IPS DF 4.7 (cell line): ENCODE data around the gene COLEC11.
"Not testable (repeated sequence)": the region's sequence is repeated elsewhere in the genome, so short reads cannot be mapped to it uniquely, and the experiment has no call there.

Source experiments
- DNase-seq: peaks from one replicate; pipeline ENCODE4 v3.0.0-alpha.2; 2013; ENCODE audit warnings: low spot score; ENCODE audit errors: extremely low read depth

Gene COLEC11

DNA sequence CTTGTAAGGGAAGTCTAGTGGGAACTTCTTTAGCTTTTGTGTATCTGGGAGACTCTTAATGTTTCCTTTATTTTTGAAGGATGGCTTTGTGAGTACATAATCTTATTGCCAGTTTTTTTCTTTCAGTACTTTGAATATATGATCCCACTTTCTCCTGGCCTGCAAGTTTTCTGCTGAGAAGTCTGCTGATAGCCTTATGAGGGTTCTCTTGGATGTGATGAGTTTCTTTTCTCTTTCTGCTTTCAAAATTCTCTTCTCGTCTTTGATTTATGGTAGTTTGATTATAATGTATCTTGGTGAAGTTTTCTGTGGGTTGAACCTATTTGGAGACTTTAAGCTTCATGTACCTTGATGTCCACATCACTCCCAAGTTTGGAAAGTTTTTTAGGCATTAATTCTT, 28.1 kb downstream of the COLEC11 start:
- no peak for DNase-seq

DNA sequence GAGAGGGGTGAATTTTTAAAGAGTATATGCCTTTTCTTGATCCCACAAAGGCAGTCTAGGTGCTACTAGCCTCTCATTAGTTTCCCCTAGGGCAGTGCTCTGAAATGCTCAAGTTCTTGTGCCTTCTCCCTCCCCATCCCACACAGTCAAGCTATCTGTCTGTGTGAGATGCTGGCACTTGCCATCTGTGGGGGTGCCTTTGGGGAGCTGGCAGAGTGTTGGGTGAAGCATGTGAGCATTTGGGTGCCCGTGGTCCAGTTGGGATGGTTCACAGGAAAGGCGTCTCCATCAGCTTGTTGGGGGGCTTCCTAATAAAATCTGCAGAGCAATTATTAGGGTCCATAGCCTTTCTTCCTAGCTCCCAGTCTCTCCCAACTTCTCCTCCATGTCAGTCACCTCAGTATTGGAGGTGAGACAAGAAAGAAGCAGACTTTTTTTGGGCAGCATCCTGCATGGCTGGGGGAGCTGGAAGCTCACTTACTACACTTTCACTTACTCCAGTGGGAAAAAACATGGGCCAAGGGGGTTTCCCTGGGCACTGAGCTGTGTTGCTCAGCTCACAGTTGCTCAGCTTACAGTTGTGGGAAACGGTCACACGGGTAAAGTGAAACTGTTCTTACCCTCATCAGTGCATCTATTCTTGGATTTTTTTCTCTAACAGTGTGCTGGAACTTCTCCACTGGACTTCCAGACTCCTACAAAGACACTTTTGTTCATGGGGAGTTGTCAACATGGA, 29.3 kb downstream of the COLEC11 start:
- no peak for DNase-seq

DNA sequence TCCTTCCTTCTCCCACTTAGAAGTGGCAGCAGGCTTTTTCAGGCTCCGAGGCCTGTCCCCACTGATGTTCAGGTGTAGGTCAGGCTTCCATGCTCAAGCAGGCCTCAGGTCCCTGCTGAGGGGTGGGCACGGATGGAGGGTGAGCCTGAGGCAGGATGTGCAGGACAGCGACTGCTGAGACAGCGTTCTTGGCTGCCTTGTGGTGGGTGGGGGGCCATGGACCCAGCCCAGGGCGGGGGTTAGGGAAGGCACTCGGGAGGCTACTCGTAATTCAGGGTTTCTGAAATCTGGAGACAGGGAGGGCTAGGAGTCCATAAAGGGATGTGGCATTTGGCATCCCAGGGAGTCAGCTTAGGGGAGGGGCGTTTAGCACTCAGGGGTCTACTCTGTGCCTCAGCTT, 30.3 kb downstream of the COLEC11 start:
- no peak for DNase-seq

DNA sequence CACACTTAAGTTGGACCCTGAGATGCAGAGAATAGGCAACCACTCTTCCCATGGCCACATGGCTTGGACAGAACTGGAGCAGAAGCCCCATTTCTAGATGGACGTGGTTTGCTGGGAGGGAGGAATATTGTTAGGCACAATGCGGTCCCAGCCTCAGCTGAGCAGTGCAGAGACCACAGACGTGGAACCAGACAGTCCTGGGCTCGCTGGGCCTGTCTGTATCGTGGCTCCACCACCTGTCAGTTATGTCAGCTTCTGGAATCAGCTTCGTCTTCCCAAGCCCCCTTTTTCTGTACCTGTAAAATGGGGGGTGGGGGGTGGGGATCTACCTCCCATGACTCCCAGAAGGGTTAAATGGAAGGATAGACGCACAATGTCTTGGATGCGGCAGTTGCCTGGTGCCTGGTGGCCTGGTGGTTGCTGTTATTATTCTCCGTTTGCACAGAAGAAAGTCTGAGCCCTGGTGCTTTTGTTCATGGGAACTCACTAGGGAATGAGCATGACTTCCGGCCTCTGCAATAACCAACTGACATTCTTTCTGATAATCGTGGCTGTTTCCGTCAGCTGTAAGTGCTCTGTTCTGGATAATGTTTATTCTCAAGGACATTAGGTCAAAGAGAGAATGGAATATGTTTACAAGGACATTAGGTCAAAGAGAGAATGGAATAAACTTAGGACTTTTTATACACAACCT, 31.4 kb downstream of the COLEC11 start:
- DNase-seq, result no peak

DNA sequence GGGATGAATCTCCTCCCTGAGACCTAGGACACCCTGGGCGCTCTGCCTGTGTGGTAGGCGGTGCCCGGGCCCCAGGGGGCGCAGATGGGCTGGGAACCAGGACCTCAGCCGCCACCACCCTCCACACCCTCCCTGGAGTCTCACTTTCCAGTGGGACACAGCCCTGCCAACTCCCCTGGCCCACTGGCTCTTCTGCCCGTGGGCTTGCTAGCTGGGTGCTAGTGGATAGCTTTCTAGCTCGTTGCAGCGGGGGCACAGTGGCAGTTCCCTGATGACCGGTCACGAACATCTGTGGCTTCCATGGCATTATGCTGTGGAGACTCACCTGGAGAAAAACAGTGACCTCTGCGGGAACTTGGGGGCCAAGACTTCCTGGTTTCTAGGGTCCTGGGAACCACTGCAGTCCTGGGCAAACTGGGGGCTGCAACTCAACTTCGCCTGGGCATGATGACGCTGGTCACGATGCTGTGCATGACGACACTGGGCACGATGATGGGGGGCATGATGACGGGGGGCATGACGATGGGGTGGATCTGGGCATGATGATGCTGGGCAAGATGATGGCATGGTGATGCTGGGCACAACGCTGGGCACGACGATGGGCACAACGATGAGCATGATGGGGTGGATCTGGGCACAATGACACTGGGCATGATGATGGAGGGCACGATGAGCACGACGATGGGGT, 32.0 kb downstream of the COLEC11 start:
- DNase-seq, result no peak

DNA sequence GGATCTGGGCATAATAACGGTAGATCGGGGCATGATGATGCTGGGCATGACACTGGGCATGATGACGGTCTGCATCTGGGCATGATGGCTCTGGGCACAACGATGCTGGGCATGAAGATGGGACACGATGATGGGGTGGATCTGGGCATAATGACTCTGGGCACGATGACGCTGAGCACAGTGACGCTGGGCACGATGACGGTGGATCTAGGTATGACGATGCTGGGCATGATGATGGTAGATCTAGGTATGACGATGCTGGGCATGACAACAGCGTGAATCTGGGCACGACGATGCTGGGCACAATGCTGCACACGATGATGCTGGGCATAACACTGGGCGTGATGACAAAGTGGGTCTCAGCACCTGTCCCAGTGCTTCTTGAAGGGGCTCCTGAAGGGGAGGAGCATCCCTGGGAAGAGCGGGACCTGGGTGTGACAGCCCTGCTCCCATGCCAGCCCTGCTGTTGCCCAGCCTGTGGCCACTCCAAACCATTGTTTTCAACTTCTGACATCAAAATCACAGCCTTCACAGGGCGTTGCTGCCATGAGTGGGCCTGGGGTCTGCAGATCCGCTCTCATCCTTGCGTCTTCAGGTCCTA, 32.7 kb downstream of the COLEC11 start:
- DNase-seq, result no peak

DNA sequence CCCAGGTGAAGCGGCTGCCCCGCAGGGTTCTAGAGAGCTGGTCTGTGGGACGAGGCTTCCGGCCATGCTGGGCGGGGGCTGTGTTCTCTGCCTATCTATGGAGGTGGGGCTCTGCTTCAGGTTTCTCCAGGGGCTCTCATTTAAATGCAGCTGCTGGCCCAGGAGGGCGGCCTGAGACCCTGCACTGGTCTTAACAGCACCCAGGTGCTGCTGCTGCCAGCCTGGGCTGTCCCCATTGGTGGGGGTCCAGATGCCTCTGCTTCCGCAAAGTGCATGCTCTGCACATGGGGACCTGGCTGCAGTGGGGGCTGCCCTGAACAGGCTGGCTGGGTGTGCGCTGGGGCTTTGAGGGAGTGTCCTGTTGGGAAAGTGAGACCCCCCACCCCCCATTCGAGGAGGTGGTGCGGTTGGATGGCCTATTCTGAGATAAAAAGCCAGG, 33.3 kb downstream of the COLEC11 start:
- no peak for DNase-seq

DNA sequence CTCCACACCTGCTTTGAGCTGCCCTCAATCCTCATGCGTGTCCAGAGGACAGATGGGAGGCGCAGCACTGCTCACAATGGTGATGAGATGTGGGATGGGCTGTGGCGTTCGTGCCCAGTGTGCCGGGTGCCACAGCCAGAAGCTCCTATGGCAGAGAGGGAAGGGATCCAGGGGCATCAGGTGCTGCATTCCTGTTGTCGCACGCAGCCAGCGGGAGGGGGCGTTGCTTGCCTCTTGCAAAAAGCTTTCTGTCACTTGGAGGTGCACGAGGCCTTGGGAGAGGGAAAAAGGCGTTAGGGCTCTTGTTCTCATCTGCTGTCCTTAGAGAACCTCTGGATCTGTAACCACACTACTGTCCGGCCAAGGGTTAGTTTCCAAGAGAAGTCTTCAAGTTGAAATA, 33.9 kb downstream of the COLEC11 start:
- no peak for DNase-seq

DNA sequence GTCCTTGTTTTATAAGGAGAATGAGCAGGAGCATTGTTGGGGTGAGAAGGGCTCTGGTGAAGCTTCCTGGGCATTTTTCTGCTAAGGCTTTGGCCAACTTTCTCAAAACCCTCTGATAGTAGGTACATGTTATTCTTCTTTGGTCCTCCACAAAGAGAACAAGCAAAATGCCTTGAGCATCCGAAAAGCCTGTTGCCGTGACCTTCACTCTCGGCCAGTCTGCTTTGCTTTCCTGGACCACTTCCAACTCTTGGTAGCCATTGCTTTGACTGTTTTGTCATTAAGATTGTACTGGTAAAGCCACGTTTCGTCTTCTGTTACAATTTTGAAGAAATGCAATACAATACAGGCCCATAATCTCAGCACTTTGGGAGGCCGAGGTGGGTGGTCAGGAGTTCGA, 35.7 kb downstream of the COLEC11 start:
- no peak for DNase-seq

DNA sequence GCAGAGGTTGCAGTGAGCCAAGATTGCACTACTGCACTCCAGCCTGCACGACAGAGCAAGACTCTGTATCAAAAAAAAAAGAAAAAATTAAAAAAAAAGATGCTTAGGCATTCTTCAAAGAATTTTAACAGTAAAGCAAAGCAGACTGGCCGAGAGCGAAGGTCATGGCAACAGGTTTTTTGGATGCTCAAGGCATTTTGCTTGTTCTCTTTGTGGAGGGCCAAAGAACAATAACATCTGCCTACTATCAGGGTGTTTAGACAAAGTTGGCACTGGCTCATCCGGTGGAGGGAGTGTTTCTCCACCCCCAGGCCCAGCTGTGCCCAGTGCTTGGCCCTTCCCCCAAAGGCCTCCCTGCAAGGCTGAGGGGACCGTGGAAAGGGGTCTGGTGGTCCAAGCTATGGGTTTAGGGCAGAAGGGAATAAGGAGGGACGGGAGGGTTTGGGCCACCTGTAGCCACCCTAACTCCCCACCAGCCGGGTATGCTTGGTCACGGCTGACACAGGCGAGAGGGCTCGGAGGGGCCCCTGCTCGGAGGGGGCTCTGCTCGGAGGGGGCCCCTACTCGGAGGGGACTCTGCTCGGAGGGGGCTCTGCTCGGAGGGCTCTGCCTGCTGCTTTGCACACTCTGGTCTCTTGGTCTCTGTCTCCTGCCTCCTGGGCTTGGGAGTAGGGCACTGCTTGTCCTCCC, 36.4 kb downstream of the COLEC11 start:
- no peak for DNase-seq

DNA sequence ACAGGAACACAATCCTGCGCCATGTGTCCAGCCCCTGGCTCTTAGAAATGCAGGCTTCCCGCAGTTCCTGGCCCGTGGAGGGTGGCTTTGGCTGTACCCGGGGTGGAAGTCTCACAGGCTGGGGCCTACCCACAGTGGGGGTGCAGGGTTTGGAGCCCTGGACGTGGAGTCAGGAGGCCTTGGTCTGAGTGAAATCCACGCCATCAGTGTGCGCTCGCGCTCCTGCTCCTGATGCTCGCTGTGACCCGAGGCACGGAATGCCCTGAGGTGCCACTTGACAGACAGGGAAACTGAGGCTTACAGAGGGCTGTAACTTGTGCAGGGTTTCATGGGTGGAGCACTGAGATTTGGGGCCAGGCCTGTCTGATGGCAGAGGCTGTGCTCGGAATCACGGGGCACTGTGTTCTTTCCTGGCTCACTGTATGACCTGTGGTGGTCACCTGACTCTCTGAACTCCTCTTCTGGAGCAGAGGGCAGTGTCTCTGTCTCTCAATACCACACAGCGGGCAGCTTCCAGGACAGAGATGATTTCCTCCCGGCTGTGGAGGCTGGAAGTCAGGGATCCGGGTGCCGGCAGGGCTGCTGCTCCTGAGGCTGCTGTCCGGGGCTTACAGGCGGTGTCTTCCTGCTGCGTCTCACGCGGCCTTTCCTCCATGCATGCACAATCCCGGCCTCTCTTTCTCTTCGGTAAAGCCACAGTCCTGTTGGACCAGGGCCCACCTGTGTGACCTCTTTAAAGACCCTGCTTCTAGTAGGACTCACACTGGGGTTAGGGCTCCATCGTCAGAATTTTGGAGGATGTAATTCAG, 37.1 kb downstream of the COLEC11 start:
- no peak for DNase-seq

DNA sequence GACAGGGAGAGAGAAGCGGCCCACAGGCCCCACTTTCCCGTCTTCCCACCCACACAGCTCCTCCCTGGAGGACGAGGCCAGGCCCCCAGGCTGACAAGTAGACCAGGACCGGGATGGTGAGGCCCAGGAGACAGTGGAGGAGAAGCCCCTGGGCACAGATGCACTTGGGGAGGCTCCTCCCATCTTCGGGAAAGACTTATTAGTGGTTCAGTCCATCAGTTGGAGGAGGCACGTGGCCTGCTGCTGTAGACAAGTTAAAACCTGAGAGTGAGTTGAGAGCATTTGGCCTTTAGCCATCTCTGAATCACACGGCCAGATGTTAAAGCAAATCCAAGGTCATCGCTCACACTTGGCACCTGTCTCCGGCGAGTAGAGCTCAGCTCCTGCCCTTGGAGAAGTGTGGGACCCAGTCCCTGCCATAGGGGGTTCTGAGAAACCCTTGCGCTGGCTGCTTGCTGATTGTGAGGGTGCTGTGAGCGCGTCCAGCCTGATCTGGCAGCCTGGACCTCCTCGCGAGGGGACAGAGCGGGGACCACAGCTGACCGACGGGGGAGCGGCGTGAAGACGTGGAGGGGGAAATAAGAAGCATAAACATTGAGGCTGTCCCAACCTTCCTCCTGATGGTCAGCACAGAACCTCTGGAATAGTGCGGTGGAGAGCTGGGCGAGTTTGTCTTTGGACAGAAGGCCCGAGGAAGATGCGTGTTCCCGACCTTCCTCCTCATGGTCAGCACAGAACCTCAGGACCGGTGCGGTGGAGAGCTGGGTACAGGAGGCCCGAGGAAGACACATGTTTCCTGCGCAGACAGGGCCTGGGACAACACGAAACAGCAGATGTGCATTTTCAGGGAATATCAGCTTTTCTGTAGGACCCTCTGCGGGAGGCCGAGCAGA, 38.4 kb downstream of the COLEC11 start:
- DNase-seq, result no peak

DNA sequence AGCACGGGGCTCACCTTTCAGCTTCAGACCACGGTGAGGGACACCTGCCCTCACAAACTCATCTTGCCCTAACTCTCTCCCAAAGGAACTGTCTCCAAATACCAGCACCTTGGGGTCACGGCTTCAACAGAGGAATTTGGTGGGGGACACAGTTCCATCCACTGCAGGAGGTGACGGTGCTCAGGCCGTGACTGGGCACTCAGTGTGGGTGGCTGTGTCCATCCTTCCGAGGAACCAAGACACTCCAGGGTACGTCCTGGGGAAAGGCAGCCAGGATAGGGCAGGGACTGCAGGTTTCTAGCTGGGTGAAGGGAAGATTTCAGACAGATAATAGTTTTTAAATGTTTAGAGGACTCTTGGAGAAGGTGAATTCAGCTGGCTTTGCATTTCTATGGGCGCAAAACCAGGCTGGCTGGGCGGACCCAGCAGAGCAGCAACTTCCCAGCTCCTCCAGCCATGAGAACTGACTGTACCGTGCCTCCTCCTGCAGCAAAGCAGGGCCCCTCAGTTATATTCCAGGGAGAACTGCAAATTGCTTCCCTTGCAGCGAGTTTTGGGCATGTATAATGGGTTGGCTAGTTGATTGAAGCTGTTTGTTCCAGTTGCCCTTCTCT, 39.2 kb downstream of the COLEC11 start:
- no peak for DNase-seq

DNA sequence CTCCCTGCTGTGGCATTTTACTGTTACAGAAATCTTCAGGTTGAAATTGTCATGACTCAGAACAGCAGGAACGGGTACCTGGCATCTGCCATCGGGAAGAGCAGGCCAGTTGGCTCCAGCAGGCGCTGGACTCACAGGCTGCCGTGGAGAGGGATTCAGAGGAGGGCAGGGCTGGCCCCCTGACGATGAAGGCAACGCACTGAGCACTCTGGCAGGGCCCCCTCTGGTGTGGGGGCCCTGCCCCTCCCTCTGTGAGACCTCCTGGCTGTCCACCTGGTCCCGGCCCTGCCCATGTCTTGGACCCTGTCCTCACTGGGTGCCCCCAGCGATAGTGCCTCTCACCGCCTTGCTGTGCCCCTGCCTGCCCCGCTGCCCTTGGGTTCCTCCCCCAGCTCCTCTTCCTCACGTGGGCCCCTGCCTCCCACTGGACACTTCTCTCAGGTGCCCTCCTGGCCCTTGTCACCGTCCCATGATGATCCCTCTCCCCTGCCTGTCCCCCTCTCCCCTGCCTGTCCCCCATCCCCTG, 39.7 kb downstream of the COLEC11 start:
- no peak for DNase-seq

DNA sequence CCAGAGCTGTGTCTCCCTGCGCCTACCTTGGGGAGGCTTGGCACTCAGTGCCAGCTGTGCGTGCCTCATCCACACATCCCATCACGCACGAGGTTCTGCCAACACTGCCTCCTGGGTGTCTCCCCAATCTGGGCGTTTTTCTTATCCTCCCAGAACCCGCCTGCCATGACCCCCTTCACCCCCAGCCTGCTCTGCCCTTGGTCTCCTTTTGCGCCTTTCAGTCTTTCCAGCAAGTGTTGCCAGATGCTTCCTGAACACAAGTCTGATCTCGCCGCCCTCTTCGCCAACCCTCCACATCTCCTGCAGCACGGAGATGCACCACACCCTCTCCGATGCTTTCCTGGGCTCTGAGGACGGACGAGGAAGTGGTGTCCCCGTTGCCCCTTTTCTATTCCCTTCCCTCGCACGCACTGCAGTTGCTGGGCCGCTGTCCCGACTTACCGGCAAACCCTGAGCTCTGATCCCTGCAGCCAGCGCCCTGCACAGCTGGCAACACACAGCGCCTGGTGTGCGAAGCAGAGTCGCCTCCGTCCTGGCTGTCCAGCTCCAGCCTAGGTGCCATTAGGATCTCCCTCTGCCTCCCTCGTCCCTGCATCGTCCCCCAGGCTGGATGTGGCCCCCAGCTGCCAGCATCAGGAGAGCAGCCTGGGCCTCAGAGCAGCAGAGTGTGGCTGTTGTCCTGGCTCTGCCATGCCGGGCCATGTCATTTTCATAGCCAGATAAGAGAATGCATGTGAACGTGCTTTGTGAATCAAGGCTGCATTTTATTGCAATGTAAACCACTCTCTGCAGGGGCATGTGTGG, 40.5 kb downstream of the COLEC11 start:
- DNase-seq, result no peak

DNA sequence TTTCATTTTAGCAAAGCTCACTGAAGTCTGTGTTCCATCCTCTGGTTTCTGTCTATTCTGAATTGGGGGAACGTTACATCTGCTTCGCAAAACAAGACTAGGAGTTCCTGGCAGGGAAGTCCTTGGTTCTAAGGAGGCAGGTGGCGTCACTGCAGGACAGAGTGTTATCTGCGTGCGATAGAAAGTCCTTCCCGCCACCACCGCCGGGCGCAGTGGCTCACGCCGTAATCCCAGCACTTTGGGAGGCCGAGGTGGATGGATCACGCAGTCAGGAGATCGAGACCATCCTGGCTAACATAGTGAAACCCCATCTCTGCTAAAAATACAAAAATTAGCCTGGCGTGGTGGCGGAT, 41.0 kb downstream of the COLEC11 start:
- DNase-seq, result not testable (repeated sequence)

DNA sequence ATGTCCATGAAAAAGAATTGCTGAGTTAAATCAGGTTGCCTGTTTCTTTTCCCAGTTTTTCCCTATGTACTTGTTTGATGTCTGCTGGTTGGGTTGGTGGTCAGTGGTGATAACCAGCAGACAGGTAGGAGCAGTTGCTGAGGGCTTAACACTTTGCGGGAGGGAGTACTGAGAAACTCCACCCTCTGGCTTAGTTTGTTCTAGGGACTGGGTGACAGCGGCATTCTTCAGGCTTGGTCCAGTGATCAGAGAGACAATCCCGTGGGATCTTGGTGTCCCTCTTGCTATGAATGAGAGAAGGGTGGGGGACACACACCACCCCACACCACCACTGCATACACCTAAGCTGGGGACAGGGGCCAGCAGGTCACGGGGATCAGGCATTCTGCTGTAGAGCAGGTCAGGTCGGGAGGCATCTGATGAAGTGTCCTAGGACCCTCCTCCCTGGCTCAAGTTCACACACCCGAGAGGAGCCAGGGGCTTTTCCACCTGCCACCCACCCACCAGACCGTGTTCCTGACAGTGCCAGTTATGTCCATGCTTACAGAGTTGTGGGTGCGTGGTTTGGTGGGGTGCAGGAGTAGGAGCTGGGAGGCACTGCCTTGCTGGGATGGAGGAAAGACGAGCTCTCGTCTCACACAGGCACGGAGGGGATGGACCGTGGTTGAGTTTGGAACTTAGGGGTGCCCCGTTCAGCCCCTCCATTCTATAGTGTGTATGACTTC, 41.8 kb downstream of the COLEC11 start:
- no peak for DNase-seq

DNA sequence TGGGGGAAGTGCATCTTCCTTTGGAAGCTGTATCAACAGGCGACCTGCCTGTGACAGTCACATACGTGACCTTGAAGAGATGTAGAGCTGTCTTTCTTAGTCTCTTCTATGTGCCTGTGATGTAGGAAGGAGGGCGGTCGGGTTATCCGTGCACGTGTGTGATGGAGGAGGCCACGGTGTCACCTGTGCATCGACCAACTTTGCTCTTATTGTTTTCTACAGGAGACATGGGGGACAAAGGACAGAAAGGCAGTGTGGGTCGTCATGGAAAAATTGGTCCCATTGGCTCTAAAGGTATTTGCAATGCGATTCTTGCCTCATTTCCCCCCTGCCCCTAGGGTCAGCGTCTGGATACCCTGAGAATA, 42.4 kb downstream of the COLEC11 start:
- no peak for DNase-seq
